ENCODE results near the gene SASH1. TPM values are rescaled to one million over a fixed set of nuclear protein-coding genes. Genes with fewer than 3 reads are reported as not detected.
"Not testable (repeated sequence)": the region's sequence is repeated elsewhere in the genome, so short reads cannot be mapped to it uniquely, and the experiment has no call there.

SASH1 gene
- total RNA-seq, 1 donor from 2014 or later: 10.2 TPM

GRCh38 chr6:148583631-148584030, 241.0 kb downstream of the SASH1 start:
- Histone ChIP-seq H3K4me3 (no peak overlapping the region), H3F3A (ENCODE audit: low read depth) (no peaks in the 10 kb centered on the region), H3K27ac (no peak overlapping the region), H3K9ac (no peak overlapping the region), H3K27me3 (no peaks in the 10 kb centered on the region), H3K4me1 (no peaks in the 10 kb centered on the region), H3K79me2 (ENCODE audit: low read depth) (no peaks in the 10 kb centered on the region), H3K36me3 (no peaks in the 10 kb centered on the region), H4K20me1 (ENCODE audit: low read depth) (no peaks in the 10 kb centered on the region), H3K4me2 (no peak overlapping the region), H2AFZ (replicated peaks) (no peak overlapping the region), H3K9me3 (ENCODE audit: low read depth) (no peaks in the 10 kb centered on the region)
- Mint-ChIP-seq H3K4me3 (no peak overlapping the region), H3K9me3 (peaks cover 43% of the 10 kb centered on the region), H3K36me3 (no peaks in the 10 kb centered on the region), H3K27ac (no peak overlapping the region), H3K27me3 (ENCODE audit: insufficient read depth, low read depth) (no peaks in the 10 kb centered on the region), H3K4me1 (peaks cover 2% of the 10 kb centered on the region)
- DNase-seq (ENCODE audit: low spot score): no peak
- TF ChIP-seq, protein P1, sequence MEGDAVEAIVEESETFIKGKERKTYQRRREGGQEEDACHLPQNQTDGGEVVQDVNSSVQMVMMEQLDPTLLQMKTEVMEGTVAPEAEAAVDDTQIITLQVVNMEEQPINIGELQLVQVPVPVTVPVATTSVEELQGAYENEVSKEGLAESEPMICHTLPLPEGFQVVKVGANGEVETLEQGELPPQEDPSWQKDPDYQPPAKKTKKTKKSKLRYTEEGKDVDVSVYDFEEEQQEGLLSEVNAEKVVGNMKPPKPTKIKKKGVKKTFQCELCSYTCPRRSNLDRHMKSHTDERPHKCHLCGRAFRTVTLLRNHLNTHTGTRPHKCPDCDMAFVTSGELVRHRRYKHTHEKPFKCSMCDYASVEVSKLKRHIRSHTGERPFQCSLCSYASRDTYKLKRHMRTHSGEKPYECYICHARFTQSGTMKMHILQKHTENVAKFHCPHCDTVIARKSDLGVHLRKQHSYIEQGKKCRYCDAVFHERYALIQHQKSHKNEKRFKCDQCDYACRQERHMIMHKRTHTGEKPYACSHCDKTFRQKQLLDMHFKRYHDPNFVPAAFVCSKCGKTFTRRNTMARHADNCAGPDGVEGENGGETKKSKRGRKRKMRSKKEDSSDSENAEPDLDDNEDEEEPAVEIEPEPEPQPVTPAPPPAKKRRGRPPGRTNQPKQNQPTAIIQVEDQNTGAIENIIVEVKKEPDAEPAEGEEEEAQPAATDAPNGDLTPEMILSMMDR (IDR thresholded peaks at IDR 0.05): no peak
- TF ChIP-seq EZH2 (IDR thresholded peaks at IDR 0.05) (no peak), EZH2phosphoT487 (IDR thresholded peaks at IDR 0.05) (no peak)

DNA sequence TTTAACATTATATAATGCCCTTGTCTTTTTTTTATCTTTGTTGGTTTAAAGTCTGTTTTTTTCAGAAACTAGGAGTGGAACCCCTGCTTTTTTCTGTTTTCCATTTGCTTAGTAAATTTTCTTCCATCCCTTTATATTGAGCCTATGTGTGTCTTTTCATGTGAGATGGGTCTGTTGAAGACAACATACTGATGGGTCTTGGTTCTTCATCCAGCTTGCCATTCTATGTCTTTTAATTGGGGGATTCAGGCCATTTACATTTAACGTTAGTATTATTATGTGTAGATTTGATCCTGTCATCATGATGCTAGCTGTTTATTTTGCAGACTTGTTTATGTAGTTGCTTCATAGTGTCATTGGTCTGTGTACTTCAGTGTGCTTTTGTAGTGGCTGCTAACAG, 243.0 kb downstream of the SASH1 start:
- H3K4me1 ChIP-seq; H2AFZ ChIP-seq (replicated peaks); H3K36me3 Mint-ChIP-seq; H3K79me2 ChIP-seq (ENCODE audit: low read depth); H3K4me3 Mint-ChIP-seq; DNase-seq (ENCODE audit: low spot score); H3K9me3 ChIP-seq (ENCODE audit: low read depth); H3K4me1 Mint-ChIP-seq; H3K36me3 ChIP-seq; H3K27me3 ChIP-seq; H3K9ac ChIP-seq; H3K27me3 Mint-ChIP-seq (ENCODE audit: insufficient read depth, low read depth); H3K27ac Mint-ChIP-seq; H3K4me3 ChIP-seq; H3K4me2 ChIP-seq; H4K20me1 ChIP-seq (ENCODE audit: low read depth); H3F3A ChIP-seq (ENCODE audit: low read depth); H3K27ac ChIP-seq: not testable (repeated sequence)
- H3K9me3 Mint-ChIP-seq: peaks cover 47% of the 10 kb centered on the region

DNA sequence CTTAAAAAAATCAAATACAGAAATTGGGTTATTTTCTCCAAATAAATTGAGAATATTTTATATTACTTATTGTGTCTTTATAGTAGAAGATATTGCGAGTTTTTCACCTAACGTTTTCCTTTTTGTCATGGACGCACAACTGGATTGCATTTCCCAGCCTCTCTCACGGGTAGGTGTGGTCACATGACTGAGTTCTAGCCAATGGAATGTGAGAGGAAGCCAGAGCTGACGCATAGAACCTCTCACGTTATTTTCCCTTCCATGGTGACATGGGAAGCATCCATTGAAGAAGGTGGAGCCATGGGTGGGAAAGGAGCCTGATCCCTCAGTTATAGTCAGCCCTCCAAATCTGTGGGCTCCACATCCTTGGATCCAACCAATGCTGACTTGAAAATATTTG, 248.2 kb downstream of the SASH1 start:
- Histone ChIP-seq H4K20me1 (ENCODE audit: low read depth) (no peaks in the 10 kb centered on the region), H3K27me3 (no peaks in the 10 kb centered on the region), H3K9me3 (ENCODE audit: low read depth) (no peaks in the 10 kb centered on the region), H3K4me2 (no peak overlapping the region), H3K9ac (no peak overlapping the region), H3K79me2 (ENCODE audit: low read depth) (no peaks in the 10 kb centered on the region), H3K4me3 (no peak overlapping the region), H3K36me3 (no peaks in the 10 kb centered on the region), H2AFZ (replicated peaks) (no peak overlapping the region), H3K27ac (no peak overlapping the region), H3K4me1 (no peaks in the 10 kb centered on the region), H3F3A (ENCODE audit: low read depth) (no peaks in the 10 kb centered on the region)
- Mint-ChIP-seq H3K27ac (no peak overlapping the region), H3K9me3 (peaks cover 22% of the 10 kb centered on the region), H3K27me3 (ENCODE audit: insufficient read depth, low read depth) (no peaks in the 10 kb centered on the region), H3K36me3 (no peaks in the 10 kb centered on the region), H3K4me3 (no peak overlapping the region), H3K4me1 (peaks cover 5% of the 10 kb centered on the region)
- DNase-seq (ENCODE audit: low spot score): no peak
- TF ChIP-seq, protein P1 (IDR thresholded peaks at IDR 0.05): no peak
- TF ChIP-seq EZH2 (IDR thresholded peaks at IDR 0.05) (no peak), EZH2phosphoT487 (IDR thresholded peaks at IDR 0.05) (no peak)

DNA sequence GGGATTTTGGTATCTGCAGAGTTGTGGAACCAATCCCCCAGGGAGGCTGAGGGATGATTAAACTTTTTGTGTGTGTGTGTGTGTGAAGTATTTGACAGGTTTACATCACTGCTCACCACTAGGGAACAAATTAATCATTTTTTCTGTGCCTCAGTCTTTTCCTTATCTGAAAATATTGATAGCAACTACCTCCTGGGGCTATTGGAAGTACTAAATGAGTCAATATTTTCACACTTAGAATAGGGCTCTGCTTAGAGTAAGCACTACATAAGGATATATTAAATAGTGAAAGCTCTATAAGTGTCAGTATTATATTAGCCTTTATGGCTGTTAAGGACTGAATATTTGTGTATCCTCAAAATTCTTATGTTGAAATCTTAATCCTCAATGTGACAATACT, 249.0 kb downstream of the SASH1 start:
- H3K36me3 Mint-ChIP-seq: no peaks in the 10 kb centered on the region
- H3K4me1 Mint-ChIP-seq: peaks cover 5% of the 10 kb centered on the region
- no peak overlapping the region for H3K4me3 ChIP-seq
- no peaks in the 10 kb centered on the region for H3K4me1 ChIP-seq
- H3K9me3 ChIP-seq (ENCODE audit: low read depth): no peaks in the 10 kb centered on the region
- H4K20me1 ChIP-seq (ENCODE audit: low read depth): no peaks in the 10 kb centered on the region
- peaks cover 16% of the 10 kb centered on the region for H3K9me3 Mint-ChIP-seq
- H3K79me2 ChIP-seq (ENCODE audit: low read depth): no peaks in the 10 kb centered on the region
- TF ChIP-seq, protein P1 (IDR thresholded peaks at IDR 0.05): no peak
- no peak for TF ChIP-seq EZH2phosphoT487 (IDR thresholded peaks at IDR 0.05)
- no peak for TF ChIP-seq EZH2 (IDR thresholded peaks at IDR 0.05)
- no peak overlapping the region for H3K4me3 Mint-ChIP-seq
- no peak overlapping the region for H2AFZ ChIP-seq (replicated peaks)
- no peak overlapping the region for H3K27ac ChIP-seq
- no peaks in the 10 kb centered on the region for H3F3A ChIP-seq (ENCODE audit: low read depth)
- no peaks in the 10 kb centered on the region for H3K36me3 ChIP-seq
- no peak for DNase-seq (ENCODE audit: low spot score)
- no peak overlapping the region for H3K9ac ChIP-seq
- no peaks in the 10 kb centered on the region for H3K27me3 ChIP-seq
- no peaks in the 10 kb centered on the region for H3K27me3 Mint-ChIP-seq (ENCODE audit: insufficient read depth, low read depth)
- no peak overlapping the region for H3K4me2 ChIP-seq
- no peak overlapping the region for H3K27ac Mint-ChIP-seq
